H1 (cell line): ENCODE data around the gene CFAP61. TPM values are rescaled to one million over a fixed set of nuclear protein-coding genes. Genes with fewer than 3 reads are reported as not detected.

Experiments used
- TAF1 ChIP-seq: IDR thresholded peaks from 2 replicates; pipeline ENCODE4 v1.6.1; 2011; ENCODE audit warnings: mild to moderate bottlenecking, low read depth, low read length
- polyA plus RNA-seq, 7 experiments: library from polyadenylated mRNA; depleted of rRNA in 3 of 7; stranded (reverse) in 5 of 7; unstranded in 2 of 7; fragments of >200 nt in 5 of 7; fragments of 200-250 nt in 2 of 7; gene quantifications; 1 replicate in 5 of 7; 2 replicates in 1 of 7; 4 replicates in 1 of 7; pipeline versions ENCODE4 v1.2.1 to v1.2.3, GENCODE V29; 2011 to 2013; ENCODE audit warnings: missing spikeins in 2 of 7, mixed read lengths in 2 of 7
- total RNA-seq: library from RNA; stranded (reverse); fragmentation: NEBNext Ultra II Directional; extraction: Animal tissue kit (Norgen Biotek cat#: 25700); gene quantifications from 2 replicates; pipeline ENCODE4 v1.2.1, GENCODE V29; 2021

The CFAP61 gene
- total and polyA plus RNA-seq, 2 of the 8 experiments (the other 6 are each of a cell fraction or from before 2014, with no cell fraction given) = 0.29 to 0.61 TPM

DNA sequence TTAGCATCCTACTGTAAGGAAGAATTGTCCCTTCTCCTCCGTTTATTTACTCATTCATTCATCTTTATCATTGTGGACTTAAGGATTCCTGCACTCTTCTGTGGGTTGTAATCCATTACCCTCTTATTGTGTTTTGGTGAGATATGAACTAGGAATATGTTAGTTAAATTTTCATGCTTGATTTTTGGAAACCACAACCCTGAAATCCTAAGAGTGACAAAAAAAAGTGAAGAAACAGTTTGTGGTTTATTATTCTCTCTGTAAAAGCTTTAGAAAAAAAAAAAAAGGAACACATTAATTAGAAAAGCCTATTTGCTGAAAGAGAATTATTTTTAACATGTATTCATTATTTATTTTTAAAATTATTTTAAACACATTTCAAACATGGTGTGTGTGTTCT lies 278.8 kb downstream of the CFAP61 start (continued):
- TF ChIP-seq TAF1 = no peak
